Measurements from ENCODE around the gene HSPA12A.

The HSPA12A gene

GRCh38 chr10:116694243-116694926 is 48.0 kb downstream of the HSPA12A start:
- FAIRE-seq: no peak
- DNase-seq (ENCODE audit: low spot score): no peak

GRCh38 chr10:116692225-116692624 is 50.1 kb downstream of the HSPA12A start:
- DNase-seq (ENCODE audit: low spot score): no peak
- FAIRE-seq: no peak

DNA sequence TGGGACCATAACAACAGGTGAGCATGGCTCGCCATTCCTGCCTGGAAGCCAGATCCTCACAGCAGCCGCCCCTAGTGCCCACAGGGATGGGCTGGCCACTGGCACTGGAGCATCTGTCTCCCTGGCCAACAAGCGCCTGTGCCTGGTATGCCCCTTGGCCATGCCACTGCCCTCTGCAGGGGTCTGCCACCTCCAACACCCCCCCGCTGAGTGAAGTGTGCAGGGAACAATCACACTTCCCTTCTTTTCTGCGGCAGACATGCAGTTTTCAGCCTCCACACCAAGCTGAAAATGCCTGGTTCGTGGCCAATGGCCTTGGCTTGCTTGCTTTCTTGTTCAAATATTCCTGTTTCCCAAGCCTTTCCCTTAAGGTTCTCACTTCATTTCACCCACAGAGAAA is 50.7 kb downstream of the HSPA12A start:
- FAIRE-seq (no peak), DNase-seq (ENCODE audit: low spot score) (no peak)

DNA sequence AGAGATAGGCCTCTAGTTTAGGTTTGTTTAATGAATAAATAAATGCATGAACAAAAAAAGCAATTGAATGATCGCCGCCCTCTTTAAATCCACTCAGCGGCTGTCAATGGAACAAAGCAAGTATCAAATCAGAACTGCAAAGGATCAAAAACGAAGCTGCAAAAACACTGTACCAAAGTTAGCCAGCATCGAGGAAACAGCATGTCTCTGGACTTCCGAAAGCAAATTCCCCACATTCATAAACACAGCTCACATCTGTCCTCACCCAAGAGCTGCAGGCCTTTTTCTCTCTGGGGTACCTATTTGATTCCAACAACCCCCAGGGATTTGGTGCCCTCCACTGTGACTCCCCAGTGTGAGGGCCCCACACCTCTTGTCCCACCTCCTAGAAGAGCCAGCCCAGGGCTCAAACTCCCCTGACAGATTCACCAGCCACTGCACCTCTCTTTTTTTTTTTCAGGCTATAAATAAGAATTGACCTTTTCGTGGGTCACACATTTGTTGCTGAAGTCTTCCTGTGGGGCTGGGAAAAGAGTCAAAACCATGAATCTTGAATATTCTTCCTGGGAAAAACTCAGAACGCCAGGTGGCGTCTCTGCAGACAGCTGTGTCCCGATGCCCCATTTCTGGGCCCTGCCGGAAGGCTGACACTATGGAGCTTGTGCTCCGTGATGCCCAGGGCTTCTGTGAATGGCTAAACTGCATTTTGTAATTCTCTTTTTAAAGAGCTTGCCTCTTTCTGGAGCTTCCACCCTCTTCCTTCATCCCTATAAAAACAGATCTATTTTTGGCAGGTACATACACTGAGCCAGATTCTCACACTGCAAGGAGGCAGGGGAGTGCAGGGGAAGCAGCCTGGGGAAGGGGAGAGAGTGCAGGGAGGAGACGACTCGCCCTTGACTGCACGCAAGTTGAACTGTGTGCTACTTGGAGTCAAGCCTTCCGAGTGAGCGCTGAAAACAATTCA is 51.7 kb downstream of the HSPA12A start:
- DNase-seq (ENCODE audit: low spot score): no peak
- no peak for FAIRE-seq

DNA sequence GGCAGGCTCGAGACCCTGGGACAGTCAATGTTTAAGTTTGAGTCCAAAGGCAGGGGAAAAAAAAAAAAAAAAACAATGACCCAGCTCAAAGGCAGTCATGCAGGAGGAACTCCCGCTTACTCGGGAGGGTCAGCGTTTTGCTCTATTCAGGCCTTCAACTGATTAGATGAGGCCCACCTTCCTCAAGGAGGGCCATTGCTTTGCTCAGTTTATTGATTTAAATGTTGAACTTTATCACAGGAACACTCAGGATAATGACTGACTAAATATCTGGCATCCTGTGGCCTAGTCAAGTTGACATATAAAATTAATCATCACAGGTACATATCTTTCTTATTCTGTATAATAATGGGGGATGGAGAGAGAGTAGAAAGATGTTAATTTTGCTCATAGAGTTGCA is 52.6 kb downstream of the HSPA12A start:
- DNase-seq (ENCODE audit: low spot score) (no peak), FAIRE-seq (no peak)

- FAIRE-seq: no peak
- DNase-seq (ENCODE audit: low spot score): no peak
These were observed 53.4 kb downstream of the HSPA12A start for GRCh38 chr10:116688741-116689495.

DNA sequence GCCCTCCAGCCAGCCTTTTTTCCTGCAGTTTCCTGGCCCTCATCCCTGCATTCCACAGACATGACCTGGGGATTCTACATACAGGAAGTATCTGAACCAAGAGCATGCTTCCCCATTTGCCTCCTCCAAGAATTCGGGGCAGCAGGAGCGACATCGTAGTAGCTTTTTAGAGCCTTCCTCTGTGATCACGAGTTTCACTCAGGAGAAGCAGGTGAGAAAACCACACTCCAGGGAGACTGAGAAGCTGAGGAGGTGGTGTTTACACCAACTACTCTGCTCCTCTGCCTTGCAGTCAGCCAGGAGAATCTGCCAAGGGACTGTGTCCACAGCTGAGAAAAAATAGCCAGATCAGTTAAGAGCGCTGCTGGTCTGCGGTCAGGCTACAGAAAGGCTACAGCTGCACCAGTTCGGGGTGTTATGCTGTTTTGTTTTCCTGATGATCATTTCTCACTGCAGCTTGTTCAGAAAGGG is 54.1 kb downstream of the HSPA12A start:
- DNase-seq (ENCODE audit: low spot score): peak; percentile 24
- no peak for FAIRE-seq

- FAIRE-seq: no peak
These were observed 54.7 kb downstream of the HSPA12A start for GRCh38 chr10:116687633-116688032.

GRCh38 chr10:116686632-116687031 is 55.7 kb downstream of the HSPA12A start:
- FAIRE-seq (no peak), DNase-seq (ENCODE audit: low spot score) (no peak)

More at GRCh38 chr10:116687633-116688032, 54.7 kb downstream of the HSPA12A start:
- no peak for DNase-seq (ENCODE audit: low spot score)

DNA sequence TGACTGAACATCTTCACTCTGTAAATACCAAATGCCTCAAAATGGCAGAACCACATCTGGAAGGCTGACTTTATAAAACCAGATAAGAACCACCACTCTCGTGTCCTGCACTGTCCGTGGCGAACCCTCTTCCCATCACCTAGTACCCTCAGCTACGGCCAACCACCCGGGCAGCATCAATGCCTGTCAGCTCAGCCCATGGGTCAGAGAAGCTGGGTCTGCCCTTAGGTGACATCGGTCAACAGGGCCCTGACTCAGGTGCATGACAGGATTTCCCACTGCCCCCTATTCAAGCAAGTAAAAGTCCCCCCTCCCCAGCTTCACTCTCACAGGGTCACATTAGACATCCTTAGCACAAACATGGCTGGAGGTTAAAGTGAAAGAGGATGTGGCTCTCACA is 56.6 kb downstream of the HSPA12A start:
- DNase-seq (ENCODE audit: low spot score): no peak
- FAIRE-seq: no peak

DNA sequence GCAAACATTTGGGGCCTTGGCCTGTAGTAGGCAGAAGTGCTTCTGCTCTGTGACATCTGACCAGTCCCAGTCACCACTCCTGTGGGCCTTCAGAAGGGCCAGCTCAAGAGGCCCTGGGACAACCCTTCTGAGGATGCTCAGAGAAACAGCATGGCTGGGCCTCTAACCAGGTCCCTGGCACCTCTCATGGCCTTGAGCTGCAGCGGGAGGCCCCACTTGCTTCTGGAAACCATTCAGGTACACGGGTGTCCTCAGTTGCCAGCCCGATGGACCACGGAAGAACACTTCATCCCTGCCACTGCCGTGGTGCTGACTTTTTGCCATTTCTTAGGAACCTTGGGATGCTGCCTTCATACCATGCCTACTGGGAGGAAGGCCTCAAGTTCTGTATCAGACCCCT is 57.6 kb downstream of the HSPA12A start:
- FAIRE-seq: no peak

DNA sequence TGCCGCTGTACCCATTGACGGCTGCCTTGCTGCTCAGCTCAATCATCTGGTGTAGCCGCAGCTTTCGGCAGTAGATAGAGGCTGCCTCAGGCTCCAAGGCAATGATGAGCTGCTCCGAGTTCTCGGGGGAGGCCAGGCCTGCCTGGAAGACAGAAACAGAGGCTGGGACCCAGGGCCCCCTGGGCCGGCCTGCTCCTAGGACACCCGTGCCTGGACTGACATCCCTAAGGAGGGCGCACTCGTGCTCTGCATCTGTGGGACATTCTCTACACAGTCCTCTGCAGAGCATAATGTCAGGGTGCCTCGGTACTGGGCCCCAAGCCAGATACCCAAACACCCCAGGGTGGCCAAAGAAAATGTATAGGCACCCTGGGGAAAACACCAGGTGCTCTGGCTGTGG is 58.5 kb downstream of the HSPA12A start:
- DNase-seq (ENCODE audit: low spot score): no peak
- FAIRE-seq: no peak

More for the DNA sequence above, 57.6 kb downstream of the HSPA12A start:
- DNase-seq (ENCODE audit: low spot score): no peak

DNA sequence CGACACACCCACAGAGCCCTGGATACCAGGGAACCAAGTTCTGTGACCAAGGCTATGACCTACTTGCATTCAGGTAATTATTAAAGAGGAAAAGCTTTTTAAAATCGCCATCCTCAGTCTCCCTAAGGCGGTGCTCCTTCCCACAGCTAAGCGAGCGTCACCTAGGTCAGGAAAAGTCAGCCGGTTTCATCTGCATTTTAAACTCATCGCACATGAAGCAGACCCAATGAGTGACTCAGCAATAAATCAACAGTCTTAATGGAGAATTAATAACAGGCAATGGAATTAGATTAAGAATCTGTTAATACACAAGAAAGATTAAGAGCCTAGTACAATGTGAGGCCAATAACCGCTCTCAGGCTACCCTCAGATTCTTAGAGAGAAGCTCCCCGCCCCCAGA is 59.2 kb downstream of the HSPA12A start:
- DNase-seq (ENCODE audit: low spot score) (no peak), FAIRE-seq (no peak)

GRCh38 chr10:116679351-116679750 is 63.0 kb downstream of the HSPA12A start:
- FAIRE-seq: no peak

GRCh38 chr10:116676633-116677032 is 65.7 kb downstream of the HSPA12A start:
- FAIRE-seq: no peak
- no peak for DNase-seq (ENCODE audit: low spot score)

More at GRCh38 chr10:116679351-116679750, 63.0 kb downstream of the HSPA12A start:
- no peak for DNase-seq (ENCODE audit: low spot score)

GRCh38 chr10:116676118-116676517 is 66.2 kb downstream of the HSPA12A start:
- FAIRE-seq (no peak), DNase-seq (ENCODE audit: low spot score) (no peak)

DNA sequence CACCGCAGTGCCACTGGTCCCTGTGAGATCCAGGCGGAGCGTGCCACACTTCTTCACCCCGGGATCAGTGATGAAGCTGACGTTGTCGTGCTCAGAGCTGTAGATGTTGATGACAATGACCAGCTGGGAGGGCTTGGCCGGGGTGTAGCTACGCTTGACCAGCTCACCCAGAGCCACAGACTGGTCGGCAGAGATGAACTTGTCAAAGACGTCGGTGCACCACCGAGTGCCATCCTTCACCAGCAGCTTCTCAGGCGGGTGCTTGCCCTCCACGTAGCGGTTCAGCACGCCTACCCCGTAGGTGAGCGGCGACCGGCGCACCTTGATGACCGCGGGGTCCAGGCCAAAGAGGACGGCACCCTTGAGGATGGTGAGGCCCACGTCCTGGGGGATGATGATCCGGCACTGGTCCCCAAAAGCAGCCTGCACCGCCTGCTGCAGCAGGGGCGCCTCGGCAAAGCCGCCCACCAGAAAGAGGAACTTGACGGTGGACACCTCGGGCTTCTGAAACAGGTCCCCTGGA is 67.4 kb downstream of the HSPA12A start:
- no peak for DNase-seq (ENCODE audit: low spot score)
- FAIRE-seq: no peak

DNA sequence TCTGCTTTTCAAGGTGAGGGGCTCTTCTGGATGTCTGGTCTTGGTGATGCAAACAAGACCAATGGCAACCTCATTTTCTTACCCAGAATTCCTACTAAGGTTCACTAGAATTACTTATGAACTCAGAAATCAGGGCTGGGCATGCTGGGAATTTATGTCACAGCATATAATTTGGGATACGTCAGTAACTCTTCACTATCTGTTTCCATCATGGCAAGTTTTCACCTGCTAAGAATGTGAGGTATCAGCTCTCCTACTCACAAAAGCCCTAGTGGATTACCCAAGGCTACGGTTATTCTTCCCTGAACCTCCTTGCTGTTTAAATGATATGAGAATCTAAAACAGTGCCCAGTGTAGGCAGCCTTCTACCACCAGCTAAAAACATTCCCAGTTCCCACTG is 68.5 kb downstream of the HSPA12A start:
- no peak for DNase-seq (ENCODE audit: low spot score)
- no peak for FAIRE-seq

- FAIRE-seq (no peak), DNase-seq (ENCODE audit: low spot score) (no peak)
These were observed 69.5 kb downstream of the HSPA12A start for GRCh38 chr10:116672891-116673290.

GRCh38 chr10:116671274-116671926 is 71.0 kb downstream of the HSPA12A start:
- no peak for FAIRE-seq
- DNase-seq (ENCODE audit: low spot score): no peak

GRCh38 chr10:116670706-116671105 is 71.7 kb downstream of the HSPA12A start:
- FAIRE-seq (no peak), DNase-seq (ENCODE audit: low spot score) (no peak)
